ENCODE data around the gene DCC.

The DCC gene

DNA sequence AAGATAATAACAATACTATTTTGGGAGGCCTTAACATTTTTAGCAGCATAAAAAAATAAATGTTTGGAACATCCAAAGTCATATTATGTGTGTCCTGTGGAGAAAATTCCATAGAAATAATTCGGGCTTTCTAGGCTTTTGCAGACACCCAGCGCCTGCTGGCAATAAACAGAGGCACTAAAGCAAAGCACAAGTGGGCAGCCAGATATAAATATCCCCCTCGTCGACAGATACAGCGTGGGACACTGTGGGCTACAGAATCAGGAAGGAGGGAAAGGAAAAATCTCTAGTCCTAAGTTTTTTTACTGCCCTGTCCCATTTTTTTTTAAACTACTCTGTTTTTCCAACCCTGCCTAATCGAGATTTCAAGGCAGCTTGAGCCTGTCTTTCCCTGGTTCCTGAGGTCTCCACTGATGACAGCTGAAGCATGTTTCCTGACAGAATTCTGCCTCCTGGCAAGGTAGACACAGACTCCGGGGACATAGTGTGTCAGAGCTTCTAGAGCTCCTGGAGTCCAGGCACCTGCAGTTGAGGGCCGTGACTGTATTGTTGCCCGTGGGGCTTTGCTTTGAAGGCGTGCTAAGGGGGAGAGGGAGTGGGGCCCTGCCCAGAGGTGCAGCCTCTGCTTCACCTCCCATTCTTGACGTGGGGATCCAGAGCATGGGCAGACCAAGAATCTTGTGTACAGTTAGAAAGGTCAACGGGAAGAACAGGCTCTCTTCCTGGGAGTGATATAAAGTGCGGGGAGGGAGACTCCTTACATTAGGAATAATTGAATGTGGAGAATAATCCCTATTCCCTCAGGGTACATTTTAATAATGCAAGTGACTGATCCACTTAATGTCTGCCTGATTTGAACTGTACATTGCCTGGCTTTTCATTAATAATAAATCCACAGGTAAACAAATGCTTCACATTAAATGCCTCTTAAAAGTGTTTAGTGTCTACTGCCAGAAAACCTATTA is 232.3 kb downstream of the DCC start:
- no peak overlapping the region for H3K27ac ChIP-seq
- no peak overlapping the region for H3K9ac ChIP-seq (ENCODE audit: insufficient read length)
- no peak overlapping the region for H3K4me3 ChIP-seq
- TF ChIP-seq POLR2AphosphoS5 (IDR thresholded peaks at IDR 0.05; ENCODE audit: borderline replicate concordance, low read depth, low read length) (no peak), EZH2 (IDR thresholded peaks at IDR 0.05) (no peak), FOXP2 (optimal IDR thresholded peaks at IDR 0.05; ENCODE audit: control extremely low read depth, extremely low read length, insufficient read depth) (no peak)
- no peaks in the 10 kb centered on the region for H3K9me3 ChIP-seq (ENCODE audit: low read depth, low read length)
- no peak for DNase-seq (ENCODE audit: low read depth, low spot score)
- H3K36me3 ChIP-seq (ENCODE audit: insufficient read depth, low read length), result no peaks in the 10 kb centered on the region

GRCh38 chr18:52577795-52578194 is 237.8 kb downstream of the DCC start:
- Histone ChIP-seq H3K9me3 (ENCODE audit: low read depth, low read length) (no peaks in the 10 kb centered on the region), H3K36me3 (ENCODE audit: insufficient read depth, low read length) (no peaks in the 10 kb centered on the region), H3K9ac (ENCODE audit: insufficient read length) (no peak overlapping the region), H3K4me3 (no peak overlapping the region), H3K27ac (no peak overlapping the region)
- DNase-seq (ENCODE audit: low read depth, low spot score), result no peak
- TF ChIP-seq POLR2AphosphoS5 (IDR thresholded peaks at IDR 0.05; ENCODE audit: borderline replicate concordance, low read depth, low read length), result no peak
- TF ChIP-seq EZH2 (IDR thresholded peaks at IDR 0.05), result no peak
- no peak for TF ChIP-seq FOXP2 (optimal IDR thresholded peaks at IDR 0.05; ENCODE audit: control extremely low read depth, extremely low read length, insufficient read depth)

DNA sequence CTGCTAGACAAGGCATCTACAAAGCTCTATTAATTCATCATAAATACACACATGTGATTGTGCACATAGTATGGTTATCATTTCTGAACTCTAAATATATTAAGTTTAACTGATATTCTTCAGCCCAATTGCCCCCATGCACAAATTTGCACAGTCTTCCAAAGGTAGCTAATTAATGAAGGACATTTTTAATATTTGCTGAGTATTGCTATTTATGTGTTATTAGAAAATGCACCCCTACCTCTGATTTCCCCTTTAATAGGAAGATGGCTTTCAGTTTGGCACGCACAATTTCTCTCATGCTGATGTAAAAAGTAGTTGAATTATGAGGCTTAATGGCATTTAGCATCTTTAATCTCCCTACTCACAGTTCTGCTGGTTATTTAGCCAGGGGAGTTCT is 242.1 kb downstream of the DCC start:
- Histone ChIP-seq H3K9me3 (ENCODE audit: low read depth, low read length) (no peaks in the 10 kb centered on the region), H3K27ac (no peak overlapping the region), H3K4me3 (no peak overlapping the region), H3K9ac (ENCODE audit: insufficient read length) (no peak overlapping the region), H3K36me3 (ENCODE audit: insufficient read depth, low read length) (no peaks in the 10 kb centered on the region)
- no peak for TF ChIP-seq EZH2 (IDR thresholded peaks at IDR 0.05)
- TF ChIP-seq POLR2AphosphoS5 (IDR thresholded peaks at IDR 0.05; ENCODE audit: borderline replicate concordance, low read depth, low read length), result no peak
- no peak for TF ChIP-seq FOXP2 (optimal IDR thresholded peaks at IDR 0.05; ENCODE audit: control extremely low read depth, extremely low read length, insufficient read depth)
- no peak for DNase-seq (ENCODE audit: low read depth, low spot score)

- no peak overlapping the region for H3K4me3 ChIP-seq
- H3K27ac ChIP-seq, result no peak overlapping the region
- TF ChIP-seq EZH2 (IDR thresholded peaks at IDR 0.05), result no peak
- no peak for TF ChIP-seq POLR2AphosphoS5 (IDR thresholded peaks at IDR 0.05; ENCODE audit: borderline replicate concordance, low read depth, low read length)
- no peak for TF ChIP-seq FOXP2 (optimal IDR thresholded peaks at IDR 0.05; ENCODE audit: control extremely low read depth, extremely low read length, insufficient read depth)
- no peak for DNase-seq (ENCODE audit: low read depth, low spot score)
- no peaks in the 10 kb centered on the region for H3K9me3 ChIP-seq (ENCODE audit: low read depth, low read length)
- no peaks in the 10 kb centered on the region for H3K36me3 ChIP-seq (ENCODE audit: insufficient read depth, low read length)
- no peak overlapping the region for H3K9ac ChIP-seq (ENCODE audit: insufficient read length)
Measured at GRCh38 chr18:52582516-52582915, 242.5 kb downstream of the DCC start.

DNA sequence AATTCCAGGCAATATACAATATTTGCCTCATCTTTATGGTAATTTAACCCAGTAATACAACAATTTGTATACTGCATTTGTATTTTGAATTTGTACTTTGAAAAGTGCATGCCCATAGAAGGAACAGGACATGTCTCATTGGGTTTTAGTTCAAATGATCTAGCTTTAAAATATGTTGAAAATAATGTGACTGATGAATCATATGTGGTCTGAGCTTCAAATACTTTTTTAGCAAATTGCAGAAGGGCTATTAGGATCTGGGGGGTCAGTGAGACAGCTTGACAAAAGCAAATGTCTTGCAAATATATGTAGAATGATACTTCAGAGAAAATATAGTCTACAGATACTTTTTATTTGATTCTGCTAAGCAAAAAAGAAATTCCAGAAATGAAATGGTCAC is 248.9 kb downstream of the DCC start:
- Histone ChIP-seq H3K4me3 (no peak overlapping the region), H3K9me3 (ENCODE audit: low read depth, low read length) (no peaks in the 10 kb centered on the region), H3K27ac (no peak overlapping the region), H3K36me3 (ENCODE audit: insufficient read depth, low read length) (no peaks in the 10 kb centered on the region), H3K9ac (ENCODE audit: insufficient read length) (no peak overlapping the region)
- DNase-seq (ENCODE audit: low read depth, low spot score), result no peak
- TF ChIP-seq FOXP2 (optimal IDR thresholded peaks at IDR 0.05; ENCODE audit: control extremely low read depth, extremely low read length, insufficient read depth) (no peak), POLR2AphosphoS5 (IDR thresholded peaks at IDR 0.05; ENCODE audit: borderline replicate concordance, low read depth, low read length) (no peak), EZH2 (IDR thresholded peaks at IDR 0.05) (no peak)

DNA sequence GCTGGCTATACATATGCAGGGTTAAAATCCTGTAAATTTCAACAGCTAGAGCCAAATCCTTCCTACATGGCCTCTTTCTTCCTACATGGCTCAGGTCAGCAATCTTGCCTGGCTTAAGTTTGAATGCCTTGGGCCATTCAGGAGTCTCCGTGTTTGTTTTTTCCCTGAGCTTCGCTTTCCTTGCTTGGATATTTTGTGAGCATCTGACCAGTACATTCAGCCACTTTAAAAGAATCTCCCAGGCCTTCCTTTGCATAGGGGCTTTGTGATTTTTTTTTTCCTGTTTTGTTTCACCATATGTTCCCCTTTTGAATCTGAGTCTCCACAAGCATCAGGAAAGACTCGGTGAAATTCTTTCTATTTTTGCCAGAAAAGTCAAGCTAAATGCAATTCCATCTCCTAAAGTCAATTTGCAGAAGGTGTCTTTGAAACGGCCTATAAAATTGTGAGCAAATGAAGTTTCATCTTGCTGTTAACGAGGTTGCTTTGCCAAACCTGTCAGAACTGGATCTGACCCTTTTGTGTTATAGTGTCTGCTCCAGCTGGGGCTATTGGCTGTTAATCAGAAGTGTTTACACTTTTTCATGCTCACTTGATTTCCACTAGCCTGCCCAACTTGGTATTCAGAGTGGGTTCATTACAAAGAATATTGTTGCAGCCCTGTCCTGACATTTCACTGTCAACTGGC is 256.9 kb downstream of the DCC start:
- no peak for DNase-seq (ENCODE audit: low read depth, low spot score)
- no peaks in the 10 kb centered on the region for H3K9me3 ChIP-seq (ENCODE audit: low read depth, low read length)
- H3K36me3 ChIP-seq (ENCODE audit: insufficient read depth, low read length), result no peaks in the 10 kb centered on the region
- no peak for TF ChIP-seq POLR2AphosphoS5 (IDR thresholded peaks at IDR 0.05; ENCODE audit: borderline replicate concordance, low read depth, low read length)
- no peak for TF ChIP-seq FOXP2 (optimal IDR thresholded peaks at IDR 0.05; ENCODE audit: control extremely low read depth, extremely low read length, insufficient read depth)
- no peak for TF ChIP-seq EZH2 (IDR thresholded peaks at IDR 0.05)
- no peak overlapping the region for H3K4me3 ChIP-seq
- H3K27ac ChIP-seq, result no peak overlapping the region
- H3K9ac ChIP-seq (ENCODE audit: insufficient read length), result no peak overlapping the region

- Histone ChIP-seq H3K9me3 (ENCODE audit: low read depth, low read length) (no peaks in the 10 kb centered on the region), H3K9ac (ENCODE audit: insufficient read length) (no peak overlapping the region), H3K36me3 (ENCODE audit: insufficient read depth, low read length) (no peaks in the 10 kb centered on the region), H3K4me3 (no peak overlapping the region), H3K27ac (no peak overlapping the region)
- no peak for DNase-seq (ENCODE audit: low read depth, low spot score)
- TF ChIP-seq POLR2AphosphoS5 (IDR thresholded peaks at IDR 0.05; ENCODE audit: borderline replicate concordance, low read depth, low read length) (no peak), EZH2 (IDR thresholded peaks at IDR 0.05) (no peak), FOXP2 (optimal IDR thresholded peaks at IDR 0.05; ENCODE audit: control extremely low read depth, extremely low read length, insufficient read depth) (no peak)
Measured at GRCh38 chr18:52598921-52599320, 258.9 kb downstream of the DCC start.

DNA sequence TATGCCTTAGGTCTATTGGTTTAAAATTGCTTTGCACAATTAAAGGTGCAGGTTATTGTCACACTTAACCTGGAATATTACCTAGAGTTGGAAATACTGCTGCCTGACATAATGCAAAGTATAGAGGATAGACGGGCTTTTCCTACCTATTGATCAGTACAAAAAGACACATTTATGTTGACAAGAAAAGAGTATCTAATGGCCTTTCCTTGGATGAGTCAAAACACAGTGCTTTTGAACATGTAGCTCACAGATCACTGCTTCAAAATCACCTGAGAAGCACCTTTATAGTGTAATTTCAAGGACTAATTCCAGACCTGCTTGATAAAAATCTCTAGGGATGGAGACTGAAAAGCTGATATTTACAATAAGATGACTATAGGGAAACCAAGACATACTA is 262.8 kb downstream of the DCC start:
- TF ChIP-seq EZH2 (IDR thresholded peaks at IDR 0.05) (no peak), POLR2AphosphoS5 (IDR thresholded peaks at IDR 0.05; ENCODE audit: borderline replicate concordance, low read depth, low read length) (no peak), FOXP2 (optimal IDR thresholded peaks at IDR 0.05; ENCODE audit: control extremely low read depth, extremely low read length, insufficient read depth) (no peak)
- DNase-seq (ENCODE audit: low read depth, low spot score), result no peak
- Histone ChIP-seq H3K27ac (no peak overlapping the region), H3K9me3 (ENCODE audit: low read depth, low read length) (no peaks in the 10 kb centered on the region), H3K36me3 (ENCODE audit: insufficient read depth, low read length) (no peaks in the 10 kb centered on the region), H3K9ac (ENCODE audit: insufficient read length) (no peak overlapping the region), H3K4me3 (no peak overlapping the region)

All from SK-N-MC (cell line).